ENCODE results near the gene PGM5. TPM values are rescaled to one million over a fixed set of nuclear protein-coding genes. Genes with fewer than 3 reads are reported as not detected.
"Not testable (repeated sequence)": the region's sequence is repeated elsewhere in the genome, so short reads cannot be mapped to it uniquely, and the experiment has no call there.

PGM5 gene
- total RNA-seq, 1 donor = 0.36 TPM

GRCh38 chr9:68357119-68357714 is 806 bp downstream of the PGM5 start:
- H4K20me1 ChIP-seq (ENCODE audit: insufficient read depth, low read length); H3K27ac ChIP-seq (ENCODE audit: low read depth, low read length); H3K27me3 ChIP-seq (ENCODE audit: insufficient read depth, low read length); H3K36me3 ChIP-seq (ENCODE audit: insufficient read depth, low read length); H2AFZ ChIP-seq (ENCODE audit: low read length); H3K4me1 ChIP-seq (ENCODE audit: insufficient read depth, low read length); DNase-seq (ENCODE audit: insufficient read length, low spot score, missing footprints); H3K9me3 ChIP-seq (ENCODE audit: low read depth, low read length); H3K79me2 ChIP-seq (ENCODE audit: insufficient read depth, low read length): not testable (repeated sequence)
- peak overlapping the region; percentile 53 for H3K4me2 ChIP-seq (ENCODE audit: insufficient read depth, low read length)
- H3K4me3 ChIP-seq (ENCODE audit: insufficient read depth, low read length) = peak overlapping the region; percentile 53

DNA sequence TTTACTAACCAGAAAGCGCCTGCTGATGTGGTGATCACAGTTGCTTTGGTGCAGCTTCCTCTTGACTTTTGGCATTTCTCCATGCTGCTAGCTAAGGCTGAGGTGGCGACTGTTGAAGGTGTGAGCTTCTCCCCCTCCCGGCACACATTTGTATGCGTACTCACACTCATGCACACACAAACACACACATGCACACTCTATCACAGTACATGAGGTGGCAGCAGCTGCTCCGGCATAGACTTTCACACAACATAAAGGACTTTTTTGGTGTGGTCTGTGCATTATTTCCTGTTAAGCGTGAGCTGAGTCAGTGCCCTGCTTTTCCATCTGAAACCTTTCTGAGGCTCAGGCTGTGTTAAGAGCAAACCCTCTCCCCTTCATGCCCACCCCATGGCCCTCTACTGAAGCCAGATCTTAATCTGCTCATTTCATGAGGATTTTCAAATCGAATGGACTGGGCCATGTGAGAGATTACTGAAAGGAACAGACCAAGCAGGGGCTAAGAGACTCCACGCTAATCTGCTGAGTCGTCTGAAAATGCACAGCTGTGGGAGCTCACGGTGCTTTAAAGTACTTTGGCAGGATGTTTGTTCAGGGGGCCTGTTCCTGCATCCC is 10.6 kb downstream of the PGM5 start:
- H3K36me3 ChIP-seq (ENCODE audit: insufficient read depth, low read length); DNase-seq (ENCODE audit: insufficient read length, low spot score, missing footprints); H3K27me3 ChIP-seq (ENCODE audit: insufficient read depth, low read length); H3K4me1 ChIP-seq (ENCODE audit: insufficient read depth, low read length); H4K20me1 ChIP-seq (ENCODE audit: insufficient read depth, low read length); H2AFZ ChIP-seq (ENCODE audit: low read length); H3K4me2 ChIP-seq (ENCODE audit: insufficient read depth, low read length); H3K4me3 ChIP-seq (ENCODE audit: insufficient read depth, low read length); H3K79me2 ChIP-seq (ENCODE audit: insufficient read depth, low read length); H3K27ac ChIP-seq (ENCODE audit: low read depth, low read length); H3K9me3 ChIP-seq (ENCODE audit: low read depth, low read length): not testable (repeated sequence)

- DNase-seq (ENCODE audit: insufficient read length, low spot score, missing footprints); H4K20me1 ChIP-seq (ENCODE audit: insufficient read depth, low read length); H3K4me1 ChIP-seq (ENCODE audit: insufficient read depth, low read length); H3K27ac ChIP-seq (ENCODE audit: low read depth, low read length); H3K79me2 ChIP-seq (ENCODE audit: insufficient read depth, low read length); H3K9me3 ChIP-seq (ENCODE audit: low read depth, low read length); H3K4me2 ChIP-seq (ENCODE audit: insufficient read depth, low read length); H3K27me3 ChIP-seq (ENCODE audit: insufficient read depth, low read length); H3K36me3 ChIP-seq (ENCODE audit: insufficient read depth, low read length); H2AFZ ChIP-seq (ENCODE audit: low read length); H3K4me3 ChIP-seq (ENCODE audit: insufficient read depth, low read length): not testable (repeated sequence)
Measured at GRCh38 chr9:68375789-68376188, 19.4 kb downstream of the PGM5 start.

DNA sequence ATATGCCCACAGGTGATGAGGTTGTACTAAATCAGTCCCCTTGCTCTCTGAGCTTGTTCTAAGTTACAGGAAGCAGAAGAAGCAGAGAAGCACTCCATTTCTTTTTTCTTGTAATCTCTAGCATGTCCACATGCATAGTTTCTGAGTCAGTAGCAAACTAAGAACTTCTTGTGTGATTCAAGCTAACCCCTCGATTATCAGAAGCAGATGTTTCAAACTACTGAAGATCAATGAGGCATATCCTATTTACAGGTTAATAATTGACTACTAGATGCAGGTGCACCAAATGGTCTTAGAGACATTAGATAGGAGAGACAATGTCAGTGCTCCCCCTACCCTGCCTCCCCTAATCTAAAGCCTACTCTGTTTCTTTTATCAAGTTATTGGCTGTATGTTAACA is 21.3 kb downstream of the PGM5 start:
- not testable (repeated sequence) for H3K9me3 ChIP-seq (ENCODE audit: low read depth, low read length); H3K4me3 ChIP-seq (ENCODE audit: insufficient read depth, low read length); H2AFZ ChIP-seq (ENCODE audit: low read length); H3K79me2 ChIP-seq (ENCODE audit: insufficient read depth, low read length); H4K20me1 ChIP-seq (ENCODE audit: insufficient read depth, low read length); DNase-seq (ENCODE audit: insufficient read length, low spot score, missing footprints); H3K27me3 ChIP-seq (ENCODE audit: insufficient read depth, low read length); H3K36me3 ChIP-seq (ENCODE audit: insufficient read depth, low read length); H3K4me2 ChIP-seq (ENCODE audit: insufficient read depth, low read length); H3K27ac ChIP-seq (ENCODE audit: low read depth, low read length); H3K4me1 ChIP-seq (ENCODE audit: insufficient read depth, low read length)

DNA sequence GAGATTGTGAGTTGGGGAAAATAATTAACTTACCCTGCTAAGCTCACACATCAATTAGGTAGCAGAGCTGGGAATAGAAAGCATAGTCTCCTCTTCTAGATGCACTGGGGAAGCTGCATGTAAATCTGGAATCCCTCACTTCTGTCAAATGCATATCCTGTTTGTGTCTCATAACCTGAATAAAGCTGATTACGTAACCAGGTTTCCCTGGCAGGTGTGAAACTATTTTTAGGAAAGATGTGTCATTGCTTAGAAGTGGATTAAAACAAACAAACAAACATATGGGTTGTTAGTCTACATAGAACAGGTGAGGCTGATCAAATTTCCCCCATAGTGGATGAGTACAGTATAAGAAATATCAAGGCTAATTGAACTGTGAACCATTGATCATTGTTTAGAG is 27.5 kb downstream of the PGM5 start:
- not testable (repeated sequence) for H4K20me1 ChIP-seq (ENCODE audit: insufficient read depth, low read length); H3K4me2 ChIP-seq (ENCODE audit: insufficient read depth, low read length); H3K4me3 ChIP-seq (ENCODE audit: insufficient read depth, low read length); H3K27me3 ChIP-seq (ENCODE audit: insufficient read depth, low read length); H3K4me1 ChIP-seq (ENCODE audit: insufficient read depth, low read length); H3K9me3 ChIP-seq (ENCODE audit: low read depth, low read length); H3K79me2 ChIP-seq (ENCODE audit: insufficient read depth, low read length); DNase-seq (ENCODE audit: insufficient read length, low spot score, missing footprints); H3K36me3 ChIP-seq (ENCODE audit: insufficient read depth, low read length); H3K27ac ChIP-seq (ENCODE audit: low read depth, low read length); H2AFZ ChIP-seq (ENCODE audit: low read length)

DNA sequence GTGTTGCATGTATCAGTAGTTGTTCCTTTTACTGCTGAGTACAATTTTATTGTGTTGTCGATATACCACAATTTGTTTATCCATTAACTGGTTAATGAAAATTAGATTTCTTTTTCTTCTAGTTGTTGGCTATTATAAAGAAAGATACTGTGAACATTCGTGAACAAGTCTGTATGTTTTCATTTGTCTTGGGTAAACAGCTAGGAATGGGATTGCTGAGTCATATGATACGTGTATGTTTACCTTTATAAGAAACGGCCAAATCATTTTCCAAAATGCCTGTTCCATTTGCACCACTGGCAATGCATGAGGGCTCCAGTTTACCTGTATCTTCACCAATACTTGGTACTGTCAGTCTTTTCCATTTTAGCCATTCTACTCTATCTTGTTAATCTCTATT is 33.1 kb downstream of the PGM5 start:
- H3K9me3 ChIP-seq (ENCODE audit: low read depth, low read length); H3K27ac ChIP-seq (ENCODE audit: low read depth, low read length); H3K79me2 ChIP-seq (ENCODE audit: insufficient read depth, low read length); H3K4me3 ChIP-seq (ENCODE audit: insufficient read depth, low read length); DNase-seq (ENCODE audit: insufficient read length, low spot score, missing footprints); H3K27me3 ChIP-seq (ENCODE audit: insufficient read depth, low read length); H4K20me1 ChIP-seq (ENCODE audit: insufficient read depth, low read length); H3K4me2 ChIP-seq (ENCODE audit: insufficient read depth, low read length); H2AFZ ChIP-seq (ENCODE audit: low read length); H3K36me3 ChIP-seq (ENCODE audit: insufficient read depth, low read length); H3K4me1 ChIP-seq (ENCODE audit: insufficient read depth, low read length): not testable (repeated sequence)

DNA sequence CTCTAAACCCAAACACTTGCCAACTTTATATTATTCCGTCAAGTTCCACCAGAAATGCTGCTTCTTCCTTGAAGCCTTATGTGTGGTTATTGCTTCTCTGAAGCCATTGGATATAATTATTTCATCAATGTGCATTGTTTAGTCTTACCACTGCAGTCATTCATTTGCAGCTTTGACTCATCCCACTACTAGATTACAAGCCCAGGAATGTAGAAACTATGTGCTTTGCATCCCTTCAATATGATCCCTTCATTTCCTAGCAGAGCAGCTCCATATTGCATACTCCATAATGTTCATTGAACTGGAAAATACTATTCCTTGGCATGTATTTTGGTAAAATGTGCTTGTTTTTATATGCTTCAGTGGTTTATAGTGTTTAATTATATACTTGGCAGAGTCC is 34.3 kb downstream of the PGM5 start:
- not testable (repeated sequence) for DNase-seq (ENCODE audit: insufficient read length, low spot score, missing footprints); H3K4me2 ChIP-seq (ENCODE audit: insufficient read depth, low read length); H4K20me1 ChIP-seq (ENCODE audit: insufficient read depth, low read length); H3K4me1 ChIP-seq (ENCODE audit: insufficient read depth, low read length); H3K36me3 ChIP-seq (ENCODE audit: insufficient read depth, low read length); H3K79me2 ChIP-seq (ENCODE audit: insufficient read depth, low read length); H3K27ac ChIP-seq (ENCODE audit: low read depth, low read length); H3K4me3 ChIP-seq (ENCODE audit: insufficient read depth, low read length); H3K9me3 ChIP-seq (ENCODE audit: low read depth, low read length); H3K27me3 ChIP-seq (ENCODE audit: insufficient read depth, low read length); H2AFZ ChIP-seq (ENCODE audit: low read length)

GRCh38 chr9:68396411-68397094 is 40.1 kb downstream of the PGM5 start:
- not testable (repeated sequence) for H3K9me3 ChIP-seq (ENCODE audit: low read depth, low read length); H3K27ac ChIP-seq (ENCODE audit: low read depth, low read length); H3K4me3 ChIP-seq (ENCODE audit: insufficient read depth, low read length); H3K79me2 ChIP-seq (ENCODE audit: insufficient read depth, low read length); H4K20me1 ChIP-seq (ENCODE audit: insufficient read depth, low read length); H3K36me3 ChIP-seq (ENCODE audit: insufficient read depth, low read length); H3K27me3 ChIP-seq (ENCODE audit: insufficient read depth, low read length); H2AFZ ChIP-seq (ENCODE audit: low read length); DNase-seq (ENCODE audit: insufficient read length, low spot score, missing footprints); H3K4me1 ChIP-seq (ENCODE audit: insufficient read depth, low read length); H3K4me2 ChIP-seq (ENCODE audit: insufficient read depth, low read length)

DNA sequence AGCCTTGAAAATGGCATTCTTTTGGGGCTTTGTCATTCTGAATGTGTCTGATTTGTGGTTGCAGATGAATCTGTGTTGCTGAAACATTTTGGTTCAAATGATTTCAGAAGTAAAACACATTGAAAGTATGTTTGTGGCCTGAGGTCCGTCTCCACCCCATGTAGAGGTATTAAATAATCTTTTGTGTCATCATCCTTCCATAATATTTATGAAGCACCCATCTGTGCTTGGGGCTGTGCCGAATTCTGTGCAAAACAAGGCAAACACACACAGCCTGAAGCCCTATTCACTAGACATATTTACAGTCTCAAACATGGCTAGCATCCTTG is 40.6 kb downstream of the PGM5 start:
- H2AFZ ChIP-seq (ENCODE audit: low read length); H3K79me2 ChIP-seq (ENCODE audit: insufficient read depth, low read length); DNase-seq (ENCODE audit: insufficient read length, low spot score, missing footprints); H3K4me2 ChIP-seq (ENCODE audit: insufficient read depth, low read length); H3K4me3 ChIP-seq (ENCODE audit: insufficient read depth, low read length); H3K4me1 ChIP-seq (ENCODE audit: insufficient read depth, low read length); H3K36me3 ChIP-seq (ENCODE audit: insufficient read depth, low read length); H4K20me1 ChIP-seq (ENCODE audit: insufficient read depth, low read length); H3K9me3 ChIP-seq (ENCODE audit: low read depth, low read length); H3K27me3 ChIP-seq (ENCODE audit: insufficient read depth, low read length); H3K27ac ChIP-seq (ENCODE audit: low read depth, low read length): not testable (repeated sequence)

Measured in osteoblast (primary cell).